GM23338 (cell line): ENCODE measurements around the gene ZNF778. TPM values are rescaled to one million over a fixed set of nuclear protein-coding genes. Genes with fewer than 3 reads are reported as not detected.

Source experiments
- ATAC-seq: fragments of 200-7000 bp; cut with Tn5 transposase; 3 replicates; pipeline ENCODE4 v1.9.1; 2020
- DNase-seq: peaks from one replicate; pipeline ENCODE4 v3.0.0-alpha.2; 2015; ENCODE audit warnings: low spot score
- H2AFZ ChIP-seq: fragments of 200-600 bp; sonication (generic); 2 replicates; pipeline ENCODE4 v1.8.0; 2016; ENCODE audit warnings: antibody characterized with exemption, mild to moderate bottlenecking, moderate library complexity
- H3F3A ChIP-seq: fragments of 200-600 bp; sonication (generic); replicated peaks from 2 replicates; pipeline ENCODE4 v1.8.0; 2017; ENCODE audit warnings: antibody characterized with exemption, mixed run types, low read depth
- H3K27ac ChIP-seq: fragments of 200-600 bp; sonication (generic); 2 replicates; pipeline ENCODE4 v1.6.1; 2016; ENCODE audit warnings: low read depth
- H3K27me3 ChIP-seq: fragments of 200-600 bp; sonication (generic); 2 replicates; pipeline ENCODE4 v1.8.0; 2016; ENCODE audit warnings: mild to moderate bottlenecking, mixed run types, moderate library complexity; ENCODE audit not compliant: insufficient read depth
- H3K36me3 ChIP-seq: fragments of 200-600 bp; sonication (generic); 2 replicates; pipeline ENCODE4 v1.8.0; 2016; ENCODE audit warnings: mild to moderate bottlenecking; ENCODE audit not compliant: insufficient read depth
- H3K4me1 ChIP-seq: fragments of 200-600 bp; sonication (generic); 2 replicates; pipeline ENCODE4 v1.8.0; 2016; ENCODE audit warnings: mild to moderate bottlenecking, moderate library complexity; ENCODE audit not compliant: insufficient read depth
- H3K4me2 ChIP-seq: fragments of 200-600 bp; sonication (generic); 2 replicates; pipeline ENCODE4 v1.7.1; 2017; ENCODE audit warnings: mixed run types
- H3K4me3 ChIP-seq: fragments of 200-600 bp; sonication (generic); 2 replicates; pipeline ENCODE4 v1.6.1; 2016; ENCODE audit warnings: mixed run types
- H3K79me2 ChIP-seq: fragments of 200-600 bp; sonication (generic); replicated peaks from 2 replicates; pipeline ENCODE4 v1.8.0; 2017; ENCODE audit warnings: mild to moderate bottlenecking; ENCODE audit not compliant: insufficient read depth
- H3K9me2 ChIP-seq: fragments of 200-600 bp; sonication (generic); 2 replicates; pipeline ENCODE4 v1.8.0; 2017; ENCODE audit not compliant: insufficient read depth
- H4K20me1 ChIP-seq: fragments of 200-600 bp; sonication (generic); replicated peaks from 2 replicates; pipeline ENCODE4 v1.8.0; 2017; ENCODE audit warnings: mild to moderate bottlenecking; ENCODE audit not compliant: insufficient read depth
- H3K27ac Mint-ChIP-seq: 2 replicates; pipeline ENCODE4 v1.8.0; 2020; ENCODE audit warnings: inconsistent platforms, mild to moderate bottlenecking, moderate library complexity, mixed read lengths
- H3K27me3 Mint-ChIP-seq: 3 replicates; pipeline ENCODE4 v1.8.0; 2022; ENCODE audit warnings: low read depth, mild to moderate bottlenecking, moderate library complexity, mixed read lengths, inconsistent platforms; ENCODE audit not compliant: insufficient read depth, poor library complexity
- H3K36me3 Mint-ChIP-seq: 3 replicates; pipeline ENCODE4 v1.8.0; 2021; ENCODE audit warnings: low read depth, mild to moderate bottlenecking, inconsistent platforms, moderate library complexity, mixed read lengths
- H3K4me1 Mint-ChIP-seq: 3 replicates; pipeline ENCODE4 v1.8.0; 2020; ENCODE audit warnings: mild to moderate bottlenecking, inconsistent platforms, mixed read lengths
- H3K4me3 Mint-ChIP-seq: 3 replicates; pipeline ENCODE4 v1.8.0; 2021; ENCODE audit warnings: moderate library complexity, mild to moderate bottlenecking, inconsistent platforms, mixed read lengths
- H3K9me3 Mint-ChIP-seq: 3 replicates; pipeline ENCODE4 v1.8.0; 2020; ENCODE audit warnings: moderate library complexity, mild to moderate bottlenecking, inconsistent platforms, mixed read lengths
- CREB1 ChIP-seq: fragments of 250-450 bp; sonication (Bioruptor Pico); IDR thresholded peaks from 2 replicates; pipeline ENCODE4 v1.5.0; 2020; ENCODE audit warnings: low read depth, mild to moderate bottlenecking, moderate library complexity
- EZH2 ChIP-seq: fragments of 200-600 bp; sonication (generic); IDR thresholded peaks from one replicate; pipeline ENCODE4 v1.8.0; 2017; ENCODE audit warnings: antibody characterized with exemption, mild to moderate bottlenecking, low read depth; ENCODE audit not compliant: unreplicated experiment
- EZH2phosphoT487 ChIP-seq: fragments of 200-600 bp; sonication (generic); IDR thresholded peaks from one replicate; pipeline ENCODE4 v1.8.1; 2018; ENCODE audit warnings: antibody characterized with exemption; ENCODE audit not compliant: unreplicated experiment
- JUNB ChIP-seq: IDR thresholded peaks from one replicate; pipeline ENCODE4 v1.6.1; 2016; ENCODE audit warnings: antibody characterized with exemption; ENCODE audit not compliant: unreplicated experiment
- NANOG ChIP-seq: IDR thresholded peaks from 2 replicates; pipeline ENCODE4 v1.6.1; 2016; ENCODE audit warnings: antibody characterized with exemption, borderline replicate concordance
- POLR2AphosphoS5 ChIP-seq: IDR thresholded peaks from 2 replicates; pipeline ENCODE4 v1.6.1; 2016; ENCODE audit warnings: antibody characterized with exemption, low read depth
- STAT1 ChIP-seq: IDR thresholded peaks from one replicate; pipeline ENCODE4 v1.6.1; 2016; ENCODE audit warnings: antibody characterized with exemption; ENCODE audit not compliant: unreplicated experiment
- ZNF114 ChIP-seq: fragments of 250-450 bp; sonication (Bioruptor Pico); IDR thresholded peaks from 2 replicates; pipeline ENCODE4 v1.5.0; 2020; ENCODE audit warnings: mild to moderate bottlenecking, moderate library complexity
- ZNF331 ChIP-seq: fragments of 250-450 bp; sonication (Bioruptor Pico); IDR thresholded peaks from 2 replicates; pipeline ENCODE4 v1.5.0; 2020; ENCODE audit warnings: low read depth, mild to moderate bottlenecking, moderate library complexity
- polyA plus RNA-seq: library from polyadenylated mRNA; unstranded; fragments of >200 nt; fragmentation: Nextera tagmentation; extraction: Ambion mirVana; gene quantifications from 2 replicates; pipeline ENCODE4 v1.2.1, GENCODE V29; 2016
- total RNA-seq: library from RNA; depleted of rRNA; stranded (reverse); fragments of >200 nt; shearing (Covaris generic); gene quantifications from 2 replicates; pipeline ENCODE4 v1.2.3, GENCODE V29; 2014
- TF ChIP-seq, protein P1 (sequence below): IDR thresholded peaks from 2 replicates; pipeline ENCODE4 v1.6.1; 2016; ENCODE audit warnings: antibody characterized with exemption
- TF ChIP-seq, protein P2 (sequence below): IDR thresholded peaks from one replicate; pipeline ENCODE4 v1.6.1; 2018; ENCODE audit warnings: antibody characterized with exemption; ENCODE audit not compliant: unreplicated experiment
- TF ChIP-seq, protein P3 (sequence below), 2 experiments: fragments of 200-600 bp in 1 of 2; sonication (generic) in 1 of 2; conservative IDR thresholded peaks; 2 replicates each; pipeline versions ENCODE4 v1.5.1 to v1.6.1; 2016 to 2017; ENCODE audit warnings: antibody characterized with exemption in 2 of 2, low read depth in 2 of 2, mild to moderate bottlenecking in 2 of 2, moderate library complexity in 1 of 2
- TF ChIP-seq, protein P4 (sequence below): fragments of 250-450 bp; sonication (Bioruptor Pico); IDR thresholded peaks from 2 replicates; pipeline ENCODE4 v1.5.0; 2020; ENCODE audit warnings: mild to moderate bottlenecking, moderate library complexity

The ZNF778 gene
- total and polyA plus RNA-seq, 2 experiments from 2014 or later = 7.9 to 43.4 TPM

DNA sequence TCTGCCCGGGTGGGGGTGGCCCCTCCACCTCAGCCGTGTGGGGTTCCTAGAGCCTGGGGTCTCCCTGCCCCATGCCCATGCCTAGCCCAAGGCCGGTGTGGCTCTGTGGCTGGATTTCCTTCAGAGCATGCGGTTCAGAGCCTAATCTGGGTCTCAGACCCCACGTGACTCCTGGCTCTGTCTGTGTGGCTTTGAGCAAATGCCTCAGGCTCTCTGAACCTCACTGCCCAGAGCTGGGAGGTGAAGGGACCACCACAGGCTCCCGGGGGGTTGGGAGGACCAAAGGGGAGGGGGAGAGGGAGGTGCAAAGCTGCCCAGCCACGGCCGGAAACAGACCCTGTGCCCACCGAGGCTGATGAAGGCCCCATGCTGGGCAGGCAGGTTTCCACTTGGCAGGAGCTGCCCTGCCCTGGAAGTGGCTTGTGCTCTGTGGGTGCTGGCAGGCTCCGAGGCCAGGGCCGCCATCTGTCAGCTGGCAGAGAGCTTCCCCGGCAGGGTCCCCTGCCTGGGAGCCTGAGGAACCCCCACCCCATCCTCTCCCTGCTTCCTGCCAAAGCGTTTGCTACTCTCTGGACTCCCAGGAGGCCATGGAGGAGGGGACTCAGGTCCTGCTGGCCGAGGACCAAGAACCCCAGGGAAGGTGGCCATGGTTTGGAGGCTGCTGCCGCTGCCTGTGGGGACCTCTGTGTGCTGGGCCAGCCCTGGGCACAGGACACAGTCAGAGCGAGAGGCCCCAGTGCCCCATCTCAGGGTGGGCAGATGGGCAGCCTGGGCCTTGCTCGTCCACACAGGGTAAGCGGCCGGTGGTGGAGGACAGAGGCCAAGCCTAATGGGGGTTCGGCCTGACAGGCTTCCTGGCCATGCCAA is 42.0 kb upstream of the ZNF778 start:
- Histone ChIP-seq H3K9me2 (no peaks in the 10 kb centered on the region), H3K27me3 (no peaks in the 10 kb centered on the region), H4K20me1 (no peaks in the 10 kb centered on the region), H3F3A (no peaks in the 10 kb centered on the region), H2AFZ (no peak overlapping the region), H3K36me3 (no peaks in the 10 kb centered on the region), H3K4me2 (no peak overlapping the region), H3K4me3 (no peak overlapping the region), H3K27ac (no peak overlapping the region), H3K79me2 (no peaks in the 10 kb centered on the region), H3K4me1 (peaks cover 11% of the 10 kb centered on the region)
- H3K9me3 Mint-ChIP-seq = no peaks in the 10 kb centered on the region
- no peak for DNase-seq
- no peak overlapping the region for H3K27ac Mint-ChIP-seq
- H3K27me3 Mint-ChIP-seq = peaks cover 14% of the 10 kb centered on the region
- peaks cover 12% of the 10 kb centered on the region for H3K4me1 Mint-ChIP-seq
- ATAC-seq = no peak
- H3K36me3 Mint-ChIP-seq = no peaks in the 10 kb centered on the region
- H3K4me3 Mint-ChIP-seq = no peak overlapping the region
- TF ChIP-seq, protein P1, sequence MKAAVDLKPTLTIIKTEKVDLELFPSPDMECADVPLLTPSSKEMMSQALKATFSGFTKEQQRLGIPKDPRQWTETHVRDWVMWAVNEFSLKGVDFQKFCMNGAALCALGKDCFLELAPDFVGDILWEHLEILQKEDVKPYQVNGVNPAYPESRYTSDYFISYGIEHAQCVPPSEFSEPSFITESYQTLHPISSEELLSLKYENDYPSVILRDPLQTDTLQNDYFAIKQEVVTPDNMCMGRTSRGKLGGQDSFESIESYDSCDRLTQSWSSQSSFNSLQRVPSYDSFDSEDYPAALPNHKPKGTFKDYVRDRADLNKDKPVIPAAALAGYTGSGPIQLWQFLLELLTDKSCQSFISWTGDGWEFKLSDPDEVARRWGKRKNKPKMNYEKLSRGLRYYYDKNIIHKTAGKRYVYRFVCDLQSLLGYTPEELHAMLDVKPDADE = no peak
- no peak for TF ChIP-seq ZNF114
- TF ChIP-seq STAT1 = no peak
- TF ChIP-seq, protein P2, sequence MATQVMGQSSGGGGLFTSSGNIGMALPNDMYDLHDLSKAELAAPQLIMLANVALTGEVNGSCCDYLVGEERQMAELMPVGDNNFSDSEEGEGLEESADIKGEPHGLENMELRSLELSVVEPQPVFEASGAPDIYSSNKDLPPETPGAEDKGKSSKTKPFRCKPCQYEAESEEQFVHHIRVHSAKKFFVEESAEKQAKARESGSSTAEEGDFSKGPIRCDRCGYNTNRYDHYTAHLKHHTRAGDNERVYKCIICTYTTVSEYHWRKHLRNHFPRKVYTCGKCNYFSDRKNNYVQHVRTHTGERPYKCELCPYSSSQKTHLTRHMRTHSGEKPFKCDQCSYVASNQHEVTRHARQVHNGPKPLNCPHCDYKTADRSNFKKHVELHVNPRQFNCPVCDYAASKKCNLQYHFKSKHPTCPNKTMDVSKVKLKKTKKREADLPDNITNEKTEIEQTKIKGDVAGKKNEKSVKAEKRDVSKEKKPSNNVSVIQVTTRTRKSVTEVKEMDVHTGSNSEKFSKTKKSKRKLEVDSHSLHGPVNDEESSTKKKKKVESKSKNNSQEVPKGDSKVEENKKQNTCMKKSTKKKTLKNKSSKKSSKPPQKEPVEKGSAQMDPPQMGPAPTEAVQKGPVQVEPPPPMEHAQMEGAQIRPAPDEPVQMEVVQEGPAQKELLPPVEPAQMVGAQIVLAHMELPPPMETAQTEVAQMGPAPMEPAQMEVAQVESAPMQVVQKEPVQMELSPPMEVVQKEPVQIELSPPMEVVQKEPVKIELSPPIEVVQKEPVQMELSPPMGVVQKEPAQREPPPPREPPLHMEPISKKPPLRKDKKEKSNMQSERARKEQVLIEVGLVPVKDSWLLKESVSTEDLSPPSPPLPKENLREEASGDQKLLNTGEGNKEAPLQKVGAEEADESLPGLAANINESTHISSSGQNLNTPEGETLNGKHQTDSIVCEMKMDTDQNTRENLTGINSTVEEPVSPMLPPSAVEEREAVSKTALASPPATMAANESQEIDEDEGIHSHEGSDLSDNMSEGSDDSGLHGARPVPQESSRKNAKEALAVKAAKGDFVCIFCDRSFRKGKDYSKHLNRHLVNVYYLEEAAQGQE = no peak
- no peak for TF ChIP-seq EZH2phosphoT487
- TF ChIP-seq POLR2AphosphoS5 = no peak
- TF ChIP-seq EZH2 = no peak
- TF ChIP-seq, protein P3, sequence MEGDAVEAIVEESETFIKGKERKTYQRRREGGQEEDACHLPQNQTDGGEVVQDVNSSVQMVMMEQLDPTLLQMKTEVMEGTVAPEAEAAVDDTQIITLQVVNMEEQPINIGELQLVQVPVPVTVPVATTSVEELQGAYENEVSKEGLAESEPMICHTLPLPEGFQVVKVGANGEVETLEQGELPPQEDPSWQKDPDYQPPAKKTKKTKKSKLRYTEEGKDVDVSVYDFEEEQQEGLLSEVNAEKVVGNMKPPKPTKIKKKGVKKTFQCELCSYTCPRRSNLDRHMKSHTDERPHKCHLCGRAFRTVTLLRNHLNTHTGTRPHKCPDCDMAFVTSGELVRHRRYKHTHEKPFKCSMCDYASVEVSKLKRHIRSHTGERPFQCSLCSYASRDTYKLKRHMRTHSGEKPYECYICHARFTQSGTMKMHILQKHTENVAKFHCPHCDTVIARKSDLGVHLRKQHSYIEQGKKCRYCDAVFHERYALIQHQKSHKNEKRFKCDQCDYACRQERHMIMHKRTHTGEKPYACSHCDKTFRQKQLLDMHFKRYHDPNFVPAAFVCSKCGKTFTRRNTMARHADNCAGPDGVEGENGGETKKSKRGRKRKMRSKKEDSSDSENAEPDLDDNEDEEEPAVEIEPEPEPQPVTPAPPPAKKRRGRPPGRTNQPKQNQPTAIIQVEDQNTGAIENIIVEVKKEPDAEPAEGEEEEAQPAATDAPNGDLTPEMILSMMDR (conservative IDR thresholded peaks at IDR 0.05; ENCODE audit: low read depth in 2 of 2) = no peak
- TF ChIP-seq, protein P4, sequence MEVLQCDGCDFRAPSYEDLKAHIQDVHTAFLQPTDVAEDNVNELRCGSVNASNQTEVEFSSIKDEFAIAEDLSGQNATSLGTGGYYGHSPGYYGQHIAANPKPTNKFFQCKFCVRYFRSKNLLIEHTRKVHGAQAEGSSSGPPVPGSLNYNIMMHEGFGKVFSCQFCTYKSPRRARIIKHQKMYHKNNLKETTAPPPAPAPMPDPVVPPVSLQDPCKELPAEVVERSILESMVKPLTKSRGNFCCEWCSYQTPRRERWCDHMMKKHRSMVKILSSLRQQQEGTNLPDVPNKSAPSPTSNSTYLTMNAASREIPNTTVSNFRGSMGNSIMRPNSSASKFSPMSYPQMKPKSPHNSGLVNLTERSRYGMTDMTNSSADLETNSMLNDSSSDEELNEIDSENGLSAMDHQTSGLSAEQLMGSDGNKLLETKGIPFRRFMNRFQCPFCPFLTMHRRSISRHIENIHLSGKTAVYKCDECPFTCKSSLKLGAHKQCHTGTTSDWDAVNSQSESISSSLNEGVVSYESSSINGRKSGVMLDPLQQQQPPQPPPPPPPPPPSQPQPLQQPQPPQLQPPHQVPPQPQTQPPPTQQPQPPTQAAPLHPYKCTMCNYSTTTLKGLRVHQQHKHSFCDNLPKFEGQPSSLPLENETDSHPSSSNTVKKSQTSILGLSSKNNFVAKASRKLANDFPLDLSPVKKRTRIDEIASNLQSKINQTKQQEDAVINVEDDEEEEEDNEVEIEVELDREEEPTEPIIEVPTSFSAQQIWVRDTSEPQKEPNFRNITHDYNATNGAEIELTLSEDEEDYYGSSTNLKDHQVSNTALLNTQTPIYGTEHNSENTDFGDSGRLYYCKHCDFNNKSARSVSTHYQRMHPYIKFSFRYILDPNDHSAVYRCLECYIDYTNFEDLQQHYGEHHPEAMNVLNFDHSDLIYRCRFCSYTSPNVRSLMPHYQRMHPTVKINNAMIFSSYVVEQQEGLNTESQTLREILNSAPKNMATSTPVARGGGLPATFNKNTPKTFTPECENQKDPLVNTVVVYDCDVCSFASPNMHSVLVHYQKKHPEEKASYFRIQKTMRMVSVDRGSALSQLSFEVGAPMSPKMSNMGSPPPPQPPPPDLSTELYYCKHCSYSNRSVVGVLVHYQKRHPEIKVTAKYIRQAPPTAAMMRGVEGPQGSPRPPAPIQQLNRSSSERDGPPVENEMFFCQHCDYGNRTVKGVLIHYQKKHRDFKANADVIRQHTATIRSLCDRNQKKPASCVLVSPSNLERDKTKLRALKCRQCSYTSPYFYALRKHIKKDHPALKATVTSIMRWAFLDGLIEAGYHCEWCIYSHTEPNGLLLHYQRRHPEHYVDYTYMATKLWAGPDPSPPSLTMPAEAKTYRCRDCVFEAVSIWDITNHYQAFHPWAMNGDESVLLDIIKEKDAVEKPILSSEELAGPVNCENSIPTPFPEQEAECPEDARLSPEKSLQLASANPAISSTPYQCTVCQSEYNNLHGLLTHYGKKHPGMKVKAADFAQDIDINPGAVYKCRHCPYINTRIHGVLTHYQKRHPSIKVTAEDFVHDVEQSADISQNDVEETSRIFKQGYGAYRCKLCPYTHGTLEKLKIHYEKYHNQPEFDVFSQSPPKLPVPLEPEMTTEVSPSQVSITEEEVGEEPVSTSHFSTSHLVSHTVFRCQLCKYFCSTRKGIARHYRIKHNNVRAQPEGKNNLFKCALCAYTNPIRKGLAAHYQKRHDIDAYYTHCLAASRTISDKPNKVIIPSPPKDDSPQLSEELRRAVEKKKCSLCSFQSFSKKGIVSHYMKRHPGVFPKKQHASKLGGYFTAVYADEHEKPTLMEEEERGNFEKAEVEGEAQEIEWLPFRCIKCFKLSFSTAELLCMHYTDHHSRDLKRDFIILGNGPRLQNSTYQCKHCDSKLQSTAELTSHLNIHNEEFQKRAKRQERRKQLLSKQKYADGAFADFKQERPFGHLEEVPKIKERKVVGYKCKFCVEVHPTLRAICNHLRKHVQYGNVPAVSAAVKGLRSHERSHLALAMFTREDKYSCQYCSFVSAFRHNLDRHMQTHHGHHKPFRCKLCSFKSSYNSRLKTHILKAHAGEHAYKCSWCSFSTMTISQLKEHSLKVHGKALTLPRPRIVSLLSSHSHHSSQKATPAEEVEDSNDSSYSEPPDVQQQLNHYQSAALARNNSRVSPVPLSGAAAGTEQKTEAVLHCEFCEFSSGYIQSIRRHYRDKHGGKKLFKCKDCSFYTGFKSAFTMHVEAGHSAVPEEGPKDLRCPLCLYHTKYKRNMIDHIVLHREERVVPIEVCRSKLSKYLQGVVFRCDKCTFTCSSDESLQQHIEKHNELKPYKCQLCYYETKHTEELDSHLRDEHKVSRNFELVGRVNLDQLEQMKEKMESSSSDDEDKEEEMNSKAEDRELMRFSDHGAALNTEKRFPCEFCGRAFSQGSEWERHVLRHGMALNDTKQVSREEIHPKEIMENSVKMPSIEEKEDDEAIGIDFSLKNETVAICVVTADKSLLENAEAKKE = no peak
- no peak for TF ChIP-seq JUNB
- TF ChIP-seq CREB1 (CRISPR knock-in tag) = no peak
- no peak for TF ChIP-seq NANOG
- TF ChIP-seq ZNF331 = no peak
